8988T (cell line): ENCODE measurements around the gene PLPP4.
"Not testable (repeated sequence)": the region's sequence is repeated elsewhere in the genome, so short reads cannot be mapped to it uniquely, and the experiment has no call there.

Experiments used
- DNase-seq: peaks from one replicate; pipeline ENCODE4 v3.0.0; 2011

PLPP4 gene

GRCh38 chr10:120492346-120492745 lies 35.3 kb downstream of the PLPP4 start:
- no peak for DNase-seq

GRCh38 chr10:120493411-120494312 lies 36.6 kb downstream of the PLPP4 start:
- no peak for DNase-seq

- no peak for DNase-seq
Observed at GRCh38 chr10:120494313-120494710, 37.3 kb downstream of the PLPP4 start.

- no peak for DNase-seq
Observed at GRCh38 chr10:120495226-120496009, 38.4 kb downstream of the PLPP4 start.

GRCh38 chr10:120499883-120500282 lies 42.9 kb downstream of the PLPP4 start:
- no peak for DNase-seq

GRCh38 chr10:120503689-120504088 lies 46.7 kb downstream of the PLPP4 start:
- DNase-seq, result no peak

GRCh38 chr10:120504227-120504626 lies 47.2 kb downstream of the PLPP4 start:
- not testable (repeated sequence) for DNase-seq

GRCh38 chr10:120505056-120505455 lies 48.0 kb downstream of the PLPP4 start:
- DNase-seq, result no peak

GRCh38 chr10:120505866-120506265 lies 48.8 kb downstream of the PLPP4 start:
- DNase-seq, result no peak

- no peak for DNase-seq
Observed at GRCh38 chr10:120506674-120507073, 49.6 kb downstream of the PLPP4 start.

GRCh38 chr10:120507175-120507574 lies 50.1 kb downstream of the PLPP4 start:
- no peak for DNase-seq

- DNase-seq, result no peak
Observed at GRCh38 chr10:120507651-120508050, 50.6 kb downstream of the PLPP4 start.

- peak; percentile 15 for DNase-seq
Observed at GRCh38 chr10:120508393-120508792, 51.4 kb downstream of the PLPP4 start.

GRCh38 chr10:120508966-120509365 lies 51.9 kb downstream of the PLPP4 start:
- DNase-seq, result no peak

GRCh38 chr10:120511165-120511564 lies 54.1 kb downstream of the PLPP4 start:
- DNase-seq, result no peak

- DNase-seq, result no peak
Observed at GRCh38 chr10:120513307-120513796, 56.3 kb downstream of the PLPP4 start.

- no peak for DNase-seq
Observed at GRCh38 chr10:120514035-120514620, 57.1 kb downstream of the PLPP4 start.

GRCh38 chr10:120514959-120515358 lies 57.9 kb downstream of the PLPP4 start:
- DNase-seq, result no peak

- no peak for DNase-seq
Observed at GRCh38 chr10:120515741-120516140, 58.7 kb downstream of the PLPP4 start.

- DNase-seq, result no peak
Observed at GRCh38 chr10:120516426-120516825, 59.4 kb downstream of the PLPP4 start.

GRCh38 chr10:120517196-120517595 lies 60.2 kb downstream of the PLPP4 start:
- DNase-seq, result no peak

- DNase-seq, result no peak
Observed at GRCh38 chr10:120517881-120518484, 61.0 kb downstream of the PLPP4 start.

GRCh38 chr10:120521880-120522279 lies 64.9 kb downstream of the PLPP4 start:
- DNase-seq, result no peak
